H9 (cell line): ENCODE results near the gene LBH. TPM values are rescaled to one million over a fixed set of nuclear protein-coding genes. Genes with fewer than 3 reads are reported as not detected.

Experiments
- DNase-seq: peaks from one replicate; pipeline ENCODE4 v3.0.0-alpha.2; 2017
- H2AFZ ChIP-seq: one replicate; pipeline ENCODE4 v1.6.1; 2013; ENCODE audit warnings: mild to moderate bottlenecking, low read length, control low read depth, moderate library complexity
- H2AK5ac ChIP-seq: 2 replicates; pipeline ENCODE4 v1.6.1; 2013; ENCODE audit warnings: low read length, control low read depth, mixed read lengths; ENCODE audit not compliant: insufficient read length
- H2BK120ac ChIP-seq: one replicate; pipeline ENCODE4 v1.6.1; 2013; ENCODE audit warnings: low read depth, mild to moderate bottlenecking, low read length, control low read depth, inconsistent platforms; ENCODE audit not compliant: poor library complexity, severe bottlenecking
- H2BK12ac ChIP-seq: 2 replicates; pipeline ENCODE4 v1.6.1; 2013; ENCODE audit warnings: low read length, control low read depth, mixed read lengths, low read depth; ENCODE audit not compliant: insufficient read length
- H2BK15ac ChIP-seq: 2 replicates; pipeline ENCODE4 v1.6.1; 2013; ENCODE audit warnings: low read depth, low read length, control low read depth
- H2BK20ac ChIP-seq: one replicate; pipeline ENCODE4 v1.6.1; 2013; ENCODE audit warnings: low read depth, mild to moderate bottlenecking, low read length, control low read depth, inconsistent platforms; ENCODE audit not compliant: poor library complexity, severe bottlenecking
- H2BK5ac ChIP-seq: 2 replicates; pipeline ENCODE4 v1.6.1; 2013; ENCODE audit warnings: low read length, control low read depth, mixed read lengths; ENCODE audit not compliant: insufficient read length
- H3K14ac ChIP-seq: 2 replicates; pipeline ENCODE4 v1.6.1; 2013; ENCODE audit warnings: low read length, control low read depth; ENCODE audit not compliant: insufficient read depth
- H3K18ac ChIP-seq: 2 replicates; pipeline ENCODE4 v1.6.1; 2013; ENCODE audit warnings: low read depth, mild to moderate bottlenecking, mixed read lengths, low read length, control low read depth; ENCODE audit not compliant: insufficient read length
- H3K23ac ChIP-seq: 2 replicates; pipeline ENCODE4 v1.6.1; 2013; ENCODE audit warnings: low read length, control low read depth, mixed read lengths, low read depth; ENCODE audit not compliant: insufficient read length
- H3K23me2 ChIP-seq: 2 replicates; pipeline ENCODE4 v1.6.1; 2013; ENCODE audit warnings: low read depth, mild to moderate bottlenecking, mixed read lengths, low read length, control low read depth; ENCODE audit not compliant: insufficient read length, poor library complexity, severe bottlenecking
- H3K27ac ChIP-seq: 2 replicates; pipeline ENCODE4 v1.5.1; 2013; ENCODE audit warnings: low read length, control low read depth, mixed read lengths, low read depth; ENCODE audit not compliant: insufficient read length
- H3K27me3 ChIP-seq: 2 replicates; pipeline ENCODE4 v1.6.1; 2013; ENCODE audit warnings: low read length, control low read depth, inconsistent platforms; ENCODE audit not compliant: insufficient read depth
- H3K4ac ChIP-seq: 2 replicates; pipeline ENCODE4 v1.6.1; 2013; ENCODE audit warnings: low read depth, mild to moderate bottlenecking, control low read depth, inconsistent platforms, low read length, moderate library complexity
- H3K4me1 ChIP-seq: 2 replicates; pipeline ENCODE4 v1.6.1; 2013; ENCODE audit warnings: low read length, control low read depth, inconsistent platforms; ENCODE audit not compliant: insufficient read depth
- H3K4me2 ChIP-seq: 2 replicates; pipeline ENCODE4 v1.6.1; 2013; ENCODE audit warnings: low read length, control low read depth, mixed read lengths; ENCODE audit not compliant: insufficient read length, insufficient read depth
- H3K56ac ChIP-seq: 2 replicates; pipeline ENCODE4 v1.6.1; 2013; ENCODE audit warnings: low read depth, mild to moderate bottlenecking, mixed read lengths, low read length, control low read depth; ENCODE audit not compliant: insufficient read length
- H3K79me1 ChIP-seq: 2 replicates; pipeline ENCODE4 v1.6.1; 2013; ENCODE audit warnings: low read depth, mild to moderate bottlenecking, moderate library complexity, low read length, control low read depth, inconsistent platforms; ENCODE audit not compliant: insufficient read depth, poor library complexity, severe bottlenecking
- H3K79me2 ChIP-seq: 2 replicates; pipeline ENCODE4 v1.6.1; 2013; ENCODE audit warnings: low read length, control low read depth, inconsistent platforms; ENCODE audit not compliant: insufficient read depth
- H3K9ac ChIP-seq: 2 replicates; pipeline ENCODE4 v1.6.1; 2013; ENCODE audit warnings: low read length, control low read depth, mixed read lengths; ENCODE audit not compliant: insufficient read length; ENCODE audit errors: extremely low read depth
- H3K9me3 ChIP-seq: one replicate; pipeline ENCODE4 v1.6.1; 2013; ENCODE audit warnings: low read depth, low read length, inconsistent platforms; ENCODE audit not compliant: control insufficient read depth
- H3T11ph ChIP-seq: one replicate; pipeline ENCODE4 v1.6.1; 2013; ENCODE audit warnings: mild to moderate bottlenecking, low read length, control low read depth, inconsistent platforms
- H4K20me1 ChIP-seq: one replicate; pipeline ENCODE4 v1.6.1; 2013; ENCODE audit not compliant: control insufficient read depth, insufficient read length, insufficient read depth
- H4K5ac ChIP-seq: 2 replicates; pipeline ENCODE4 v1.6.1; 2013; ENCODE audit warnings: low read depth, mild to moderate bottlenecking, mixed read lengths, low read length, control low read depth; ENCODE audit not compliant: insufficient read length
- H4K8ac ChIP-seq: replicated peaks from 2 replicates; pipeline ENCODE4 v1.6.1; 2013; ENCODE audit warnings: low read length, control low read depth, mixed read lengths, low read depth; ENCODE audit not compliant: insufficient read length
- H4K91ac ChIP-seq: 2 replicates; pipeline ENCODE4 v1.6.1; 2013; ENCODE audit warnings: low read depth, mild to moderate bottlenecking, moderate library complexity, mixed read lengths, low read length, control low read depth; ENCODE audit not compliant: insufficient read length
- H3K27ac Mint-ChIP-seq, 3 experiments: 2 replicates in 2 of 3; 3 replicates in 1 of 3; pipeline ENCODE4 v1.8.0; 2020 to 2021; ENCODE audit warnings: mixed read lengths in 3 of 3, mild to moderate bottlenecking in 1 of 3, moderate library complexity in 1 of 3
- H3K27me3 Mint-ChIP-seq: 2 replicates; pipeline ENCODE4 v1.8.0; 2021; ENCODE audit warnings: low read depth, mild to moderate bottlenecking, moderate library complexity, mixed read lengths
- H3K36me3 Mint-ChIP-seq, 3 experiments: 2 replicates in 2 of 3; 3 replicates in 1 of 3; pipeline ENCODE4 v1.8.0; 2020 to 2021; ENCODE audit warnings: low read depth in 3 of 3, mixed read lengths in 3 of 3; ENCODE audit not compliant: insufficient read depth in 1 of 3
- H3K4me1 Mint-ChIP-seq, 2 experiments: 2 replicates each; pipeline ENCODE4 v1.8.0; 2020; ENCODE audit warnings: mixed read lengths in 2 of 2
- H3K4me3 Mint-ChIP-seq, 2 experiments: 2 replicates in 1 of 2; 3 replicates in 1 of 2; pipeline ENCODE4 v1.8.0; 2020 to 2021; ENCODE audit warnings: mild to moderate bottlenecking in 2 of 2, mixed read lengths in 2 of 2, moderate library complexity in 1 of 2
- H3K9me3 Mint-ChIP-seq, 2 experiments: 2 replicates in 1 of 2; 3 replicates in 1 of 2; pipeline ENCODE4 v1.8.0; 2020; ENCODE audit warnings: mild to moderate bottlenecking in 2 of 2, mixed read lengths in 2 of 2, moderate library complexity in 1 of 2
- WGBS: extraction: QIAGEN DNeasy Blood & Tissue Kit; methylation state at CpG from one replicate; pipeline ENCODE4 v1.1.7; 2013; ENCODE audit warnings: missing lambda C conversion rate, low lambda C conversion rate, mixed read lengths; ENCODE audit not compliant: insufficient read length; ENCODE audit errors: extremely low coverage; 5-methylcytosine and 5-hydroxymethylcytosine counted together
- total RNA-seq: library from RNA; stranded (reverse); gene quantifications from 2 replicates; pipeline ENCODE4 v1.2.1, GENCODE V29; 2021
- TF ChIP-seq, protein P1 (sequence below): fragments of 200-600 bp; sonication (generic); conservative IDR thresholded peaks from 3 replicates; pipeline ENCODE4 v1.8.0; 2021; ENCODE audit warnings: antibody characterized with exemption, mild to moderate bottlenecking

Gene LBH
- total RNA-seq, 1 experiment from 2014 or later, result 53.0 TPM

- H3K4me1 Mint-ChIP-seq, result peaks cover 20 to 29% of the 10 kb centered on the region in 2 experiments
- Histone ChIP-seq H3K4ac (no peak overlapping the region), H3K14ac (no peak overlapping the region), H3K27ac (no peak overlapping the region), H3K79me2 (no peaks in the 10 kb centered on the region), H4K20me1 (no peaks in the 10 kb centered on the region), H2BK20ac (no peak overlapping the region), H3K4me1 (no peaks in the 10 kb centered on the region), H2BK5ac (no peak overlapping the region), H3K9me3 (no peaks in the 10 kb centered on the region), H2AFZ (no peak overlapping the region), H4K91ac (no peak overlapping the region), H2BK120ac (no peak overlapping the region), H3K4me2 (no peak overlapping the region), H3K23me2 (no peaks in the 10 kb centered on the region), H3K23ac (no peak overlapping the region), H3K27me3 (no peaks in the 10 kb centered on the region), H2BK12ac (no peak overlapping the region), H3K56ac (no peak overlapping the region), H3T11ph (no peak overlapping the region), H4K5ac (no peak overlapping the region), H3K79me1 (no peaks in the 10 kb centered on the region), H3K9ac (no peak overlapping the region), H2BK15ac (no peak overlapping the region), H3K18ac (no peak overlapping the region), H2AK5ac (no peak overlapping the region), H4K8ac (no peak overlapping the region)
- no peaks in the 10 kb centered on the region for H3K27me3 Mint-ChIP-seq
- H3K36me3 Mint-ChIP-seq, result peaks cover 6 to 18% (median 17%) of the 10 kb centered on the region in 3 experiments
- no peak for DNase-seq
- WGBS, result no CpG with 5 or more reads among the region's 6 CpGs
- TF ChIP-seq, protein P1, sequence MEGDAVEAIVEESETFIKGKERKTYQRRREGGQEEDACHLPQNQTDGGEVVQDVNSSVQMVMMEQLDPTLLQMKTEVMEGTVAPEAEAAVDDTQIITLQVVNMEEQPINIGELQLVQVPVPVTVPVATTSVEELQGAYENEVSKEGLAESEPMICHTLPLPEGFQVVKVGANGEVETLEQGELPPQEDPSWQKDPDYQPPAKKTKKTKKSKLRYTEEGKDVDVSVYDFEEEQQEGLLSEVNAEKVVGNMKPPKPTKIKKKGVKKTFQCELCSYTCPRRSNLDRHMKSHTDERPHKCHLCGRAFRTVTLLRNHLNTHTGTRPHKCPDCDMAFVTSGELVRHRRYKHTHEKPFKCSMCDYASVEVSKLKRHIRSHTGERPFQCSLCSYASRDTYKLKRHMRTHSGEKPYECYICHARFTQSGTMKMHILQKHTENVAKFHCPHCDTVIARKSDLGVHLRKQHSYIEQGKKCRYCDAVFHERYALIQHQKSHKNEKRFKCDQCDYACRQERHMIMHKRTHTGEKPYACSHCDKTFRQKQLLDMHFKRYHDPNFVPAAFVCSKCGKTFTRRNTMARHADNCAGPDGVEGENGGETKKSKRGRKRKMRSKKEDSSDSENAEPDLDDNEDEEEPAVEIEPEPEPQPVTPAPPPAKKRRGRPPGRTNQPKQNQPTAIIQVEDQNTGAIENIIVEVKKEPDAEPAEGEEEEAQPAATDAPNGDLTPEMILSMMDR, result no peak
- H3K9me3 Mint-ChIP-seq, result no peaks in the 10 kb centered on the region
- H3K4me3 Mint-ChIP-seq, result no peak overlapping the region
- H3K27ac Mint-ChIP-seq, result no peak overlapping the region; a peak in 1 of 7 replicates
These were observed 19.1 kb downstream of the LBH start for GRCh38 chr2:30250421-30250820.
